PC-3 (cell line): ENCODE measurements around the gene FOXO3. TPM values are rescaled to one million over a fixed set of nuclear protein-coding genes. Genes with fewer than 3 reads are reported as not detected.

Experiments
- ATAC-seq: fragments of 200-7000 bp; cut with Tn5 transposase; 2 replicates; pipeline ENCODE4 v1.9.1; 2020; ENCODE audit warnings: mild to moderate bottlenecking, moderate library complexity
- BruUV-seq: library from RNA; stranded (reverse); fragments of 400-500 nt; replicated peaks from 2 replicates; lab custom pipeline; 2021; lab: Mats Ljungman, UMichigan
- CTCF ChIA-PET: fragments of 300-600 bp; sonication (Branson Sonifier 250); formaldehyde crosslinking; loops from one replicate; lab custom pipeline; 2022; ENCODE audit warnings: antibody characterized with exemption; lab: Charles Lee
- POLR2A ChIA-PET: fragments of 300-600 bp; sonication (Branson Sonifier 250); formaldehyde crosslinking; loops from one replicate; lab custom pipeline; 2022; ENCODE audit warnings: antibody characterized with exemption; ENCODE audit not compliant: unreplicated experiment; lab: Charles Lee
- DNase-seq: peaks from one replicate; pipeline ENCODE4 v3.0.0-alpha.2; 2015
- H2AFZ ChIP-seq: fragments of 300-600 bp; sonication (generic); 2 replicates; pipeline ENCODE4 v1.6.0; 2016; ENCODE audit warnings: antibody characterized with exemption, low read length
- H3F3A ChIP-seq: fragments of 300-600 bp; sonication (generic); one replicate; pipeline ENCODE4 v1.6.0; 2017; ENCODE audit warnings: antibody characterized with exemption, low read length, control low read depth, mild to moderate bottlenecking; ENCODE audit not compliant: unreplicated experiment
- H3K27ac ChIP-seq: fragments of 300-600 bp; sonication (generic); 2 replicates; pipeline ENCODE4 v1.5.1; 2016; ENCODE audit warnings: mild to moderate bottlenecking, low read length
- H3K27me3 ChIP-seq: fragments of 300-600 bp; sonication (generic); 2 replicates; pipeline ENCODE4 v1.6.1; 2016; ENCODE audit warnings: low read length, mixed read lengths
- H3K36me3 ChIP-seq: fragments of 300-600 bp; sonication (generic); 2 replicates; pipeline ENCODE4 v1.6.1; 2016; ENCODE audit warnings: low read depth, mixed run types, low read length, mixed read lengths
- H3K4me1 ChIP-seq: fragments of 300-600 bp; sonication (generic); 2 replicates; pipeline ENCODE4 v1.5.1; 2016; ENCODE audit warnings: low read length; ENCODE audit not compliant: insufficient read depth
- H3K4me2 ChIP-seq: fragments of 300-600 bp; sonication (generic); 2 replicates; pipeline ENCODE4 v1.6.0; 2016; ENCODE audit warnings: low read length
- H3K4me3 ChIP-seq: fragments of 300-600 bp; sonication (generic); 2 replicates; pipeline ENCODE4 v1.5.1; 2016; ENCODE audit warnings: mild to moderate bottlenecking, low read length, mixed read lengths
- H3K79me2 ChIP-seq: fragments of 300-600 bp; sonication (generic); 2 replicates; pipeline ENCODE4 v1.6.1; 2017; ENCODE audit warnings: low read length, mixed read lengths
- H3K9ac ChIP-seq: fragments of 300-600 bp; sonication (generic); 2 replicates; pipeline ENCODE4 v1.6.0; 2016; ENCODE audit warnings: mild to moderate bottlenecking, low read length
- H3K9me2 ChIP-seq: fragments of 300-600 bp; sonication (generic); replicated peaks from 2 replicates; pipeline ENCODE4 v1.6.1; 2016; ENCODE audit warnings: mixed run types, low read length, mixed read lengths
- H3K9me3 ChIP-seq: fragments of 300-600 bp; sonication (generic); 2 replicates; pipeline ENCODE4 v1.6.1; 2016; ENCODE audit warnings: low read length, mixed read lengths
- H4K20me1 ChIP-seq: fragments of 300-600 bp; sonication (generic); 2 replicates; pipeline ENCODE4 v1.6.1; 2016; ENCODE audit warnings: low read length, mixed read lengths
- CTCF ChIP-seq: fragments of 300-600 bp; sonication (generic); conservative IDR thresholded peaks from 2 replicates; pipeline ENCODE4 v1.5.1; 2017; ENCODE audit warnings: antibody characterized with exemption, low read depth, mild to moderate bottlenecking, low read length
- EZH2 ChIP-seq: fragments of 300-600 bp; sonication (generic); IDR thresholded peaks from one replicate; pipeline ENCODE4 v1.6.1; 2017; ENCODE audit warnings: antibody characterized with exemption, mild to moderate bottlenecking, low read length; ENCODE audit not compliant: unreplicated experiment
- EZH2phosphoT487 ChIP-seq: fragments of 300-600 bp; sonication (generic); IDR thresholded peaks from 2 replicates; pipeline ENCODE4 v1.6.1; 2018; ENCODE audit warnings: mild to moderate bottlenecking, antibody characterized with exemption, low read length, borderline replicate concordance
- intact Hi-C: fragments of 100-400 bp; cut with micrococcal nuclease; formaldehyde crosslinking; loops from 2 replicates; pipeline ENCODE4 v1.9.0; 2023
- total RNA-seq: library from RNA; depleted of rRNA; stranded (reverse); fragments of >200 nt; gene quantifications from 2 replicates; pipeline ENCODE4 v1.2.3, GENCODE V29; 2014

The FOXO3 gene
- total RNA-seq, 1 experiment from 2014 or later = 12.8 TPM

- H4K20me1 ChIP-seq = peaks cover 15% of the 10 kb centered on the region; the same call in 1 of the 2 replicates
These were observed 77.2 kb downstream of the FOXO3 start for GRCh38 chr6:108637963-108638362.

GRCh38 chr6:108638993-108639392 is 78.3 kb downstream of the FOXO3 start:
- ATAC-seq = no peak
- TF ChIP-seq EZH2phosphoT487 = no peak

More at GRCh38 chr6:108637963-108638362, 77.2 kb downstream of the FOXO3 start:
- POLR2A ChIA-PET = no interaction called here
- Histone ChIP-seq H3K27ac (no peak overlapping the region), H3K9me2 (no peaks in the 10 kb centered on the region), H3K27me3 (no peaks in the 10 kb centered on the region), H3K4me1 (no peaks in the 10 kb centered on the region), H3K79me2 (peaks cover 89% of the 10 kb centered on the region), H3F3A (no peaks in the 10 kb centered on the region), H3K4me3 (no peak overlapping the region), H3K9me3 (no peaks in the 10 kb centered on the region), H2AFZ (no peak overlapping the region), H3K4me2 (no peak overlapping the region), H3K36me3 (no peaks in the 10 kb centered on the region), H3K9ac (no peak overlapping the region)
- CTCF ChIA-PET = no interaction called here
- no peak for TF ChIP-seq CTCF
- no peak for TF ChIP-seq EZH2phosphoT487
- TF ChIP-seq EZH2 = no peak
- DNase-seq = no peak
- no peak for ATAC-seq
- intact Hi-C loops = no loop called here
- BruUV-seq = no TSS peak

GRCh38 chr6:108640104-108640503 is 79.4 kb downstream of the FOXO3 start:
- ChIA-PET CTCF (no interaction called here), POLR2A (no interaction called here)
- Histone ChIP-seq H4K20me1 (peaks cover 12% of the 10 kb centered on the region; the same call in 1 of the 2 replicates), H3K4me2 (no peak overlapping the region), H3F3A (no peaks in the 10 kb centered on the region), H3K9me3 (no peaks in the 10 kb centered on the region), H2AFZ (no peak overlapping the region), H3K4me3 (no peak overlapping the region), H3K36me3 (no peaks in the 10 kb centered on the region), H3K27me3 (no peaks in the 10 kb centered on the region), H3K9me2 (no peaks in the 10 kb centered on the region), H3K79me2 (peaks cover 91% of the 10 kb centered on the region), H3K4me1 (no peaks in the 10 kb centered on the region), H3K9ac (no peak overlapping the region), H3K27ac (no peak overlapping the region)
- ATAC-seq = no peak
- intact Hi-C loops = no loop called here
- DNase-seq = no peak
- BruUV-seq = no TSS peak
- TF ChIP-seq EZH2phosphoT487 = no peak
- no peak for TF ChIP-seq CTCF
- no peak for TF ChIP-seq EZH2

More at GRCh38 chr6:108638993-108639392, 78.3 kb downstream of the FOXO3 start:
- Histone ChIP-seq H3K27ac (no peak overlapping the region), H3K4me3 (no peak overlapping the region), H4K20me1 (peaks cover 12% of the 10 kb centered on the region; the same call in 1 of the 2 replicates), H3K9me3 (no peaks in the 10 kb centered on the region), H3K9me2 (no peaks in the 10 kb centered on the region), H3K4me1 (no peaks in the 10 kb centered on the region), H3K36me3 (no peaks in the 10 kb centered on the region), H3F3A (no peaks in the 10 kb centered on the region), H3K27me3 (no peaks in the 10 kb centered on the region), H3K4me2 (no peak overlapping the region), H3K79me2 (peaks cover 88% of the 10 kb centered on the region), H2AFZ (no peak overlapping the region), H3K9ac (no peak overlapping the region)
- ChIA-PET CTCF (no interaction called here), POLR2A (no interaction called here)
- BruUV-seq = no TSS peak
- DNase-seq = no peak
- intact Hi-C loops = no loop called here
